IMR-90 (cell line): Measurements from ENCODE around the gene EPC2. TPM values are rescaled to one million over a fixed set of nuclear protein-coding genes. Genes with fewer than 3 reads are reported as not detected.

Experiments
- ATAC-seq: fragments of 200-7000 bp; cut with Tn5 transposase; 2 replicates; pipeline ENCODE4 v1.9.1; 2020; ENCODE audit warnings: low read depth, mild to moderate bottlenecking, moderate library complexity
- BruUV-seq: library from RNA; stranded (reverse); fragments of 400-500 nt; replicated peaks from 2 replicates; lab custom pipeline; 2021; lab: Mats Ljungman, UMichigan
- CTCF ChIA-PET: fragments of 300-600 bp; formaldehyde crosslinking; extraction: SDS; loops from one replicate; lab custom pipeline; 2021; ENCODE audit warnings: antibody characterized with exemption; lab: Yijun Ruan, JAX
- POLR2A ChIA-PET: fragments of 300-600 bp; sonication (Branson Sonifier 250); formaldehyde crosslinking; loops from one replicate; lab custom pipeline; 2022; ENCODE audit warnings: antibody characterized with exemption; ENCODE audit not compliant: unreplicated experiment; lab: Charles Lee
- DNase-seq: peaks from one replicate; pipeline ENCODE4 v3.0.0; 2013
- H2AFZ ChIP-seq: replicated peaks from 2 replicates; pipeline ENCODE3; 2013; ENCODE audit warnings: low read length, mild to moderate bottlenecking; ENCODE audit not compliant: poor library complexity
- H2AK5ac ChIP-seq: 2 replicates; pipeline ENCODE4 v1.6.1; 2013; ENCODE audit warnings: low read depth, low read length, inconsistent platforms
- H2AK9ac ChIP-seq: replicated peaks from 2 replicates; pipeline ENCODE3; 2013; ENCODE audit warnings: mild to moderate bottlenecking, low read depth, low read length, moderate library complexity; ENCODE audit not compliant: poor library complexity
- H2BK120ac ChIP-seq: 2 replicates; pipeline ENCODE4 v1.6.1; 2013; ENCODE audit warnings: low read depth, low read length, inconsistent platforms
- H2BK15ac ChIP-seq: 3 replicates; pipeline ENCODE4 v1.6.1; 2013; ENCODE audit warnings: low read depth, low read length, inconsistent platforms
- H2BK20ac ChIP-seq: 2 replicates; pipeline ENCODE4 v1.6.1; 2013; ENCODE audit warnings: low read depth, mild to moderate bottlenecking, inconsistent platforms, low read length, moderate library complexity
- H2BK5ac ChIP-seq: 2 replicates; pipeline ENCODE4 v1.6.1; 2013; ENCODE audit warnings: mild to moderate bottlenecking, low read depth, low read length, inconsistent platforms; ENCODE audit not compliant: poor library complexity, severe bottlenecking
- H3K14ac ChIP-seq: replicated peaks from 2 replicates; pipeline ENCODE4 v1.6.1; 2013; ENCODE audit warnings: low read depth, low read length, inconsistent platforms
- H3K18ac ChIP-seq: 2 replicates; pipeline ENCODE4 v1.6.1; 2013; ENCODE audit warnings: low read depth, low read length, control low read depth
- H3K23ac ChIP-seq: 2 replicates; pipeline ENCODE4 v1.6.1; 2013; ENCODE audit warnings: low read depth, low read length, inconsistent platforms
- H3K27ac ChIP-seq: 2 replicates; pipeline ENCODE4 v1.5.1; 2013; ENCODE audit warnings: mild to moderate bottlenecking, control low read depth, low read length; ENCODE audit not compliant: insufficient read depth
- H3K27me3 ChIP-seq: 2 replicates; pipeline ENCODE4 v1.6.1; 2013; ENCODE audit warnings: low read length; ENCODE audit not compliant: control insufficient read depth, insufficient read depth
- H3K36me3 ChIP-seq: 2 replicates; pipeline ENCODE4 v1.6.1; 2013; ENCODE audit warnings: low read length, mixed read lengths; ENCODE audit not compliant: control insufficient read depth, insufficient read depth
- H3K4ac ChIP-seq: 2 replicates; pipeline ENCODE4 v1.6.1; 2013; ENCODE audit warnings: low read depth, low read length, inconsistent platforms
- H3K4me1 ChIP-seq: 2 replicates; pipeline ENCODE4 v1.6.1; 2013; ENCODE audit warnings: low read length, mixed read lengths; ENCODE audit not compliant: control insufficient read depth, insufficient read depth
- H3K4me2 ChIP-seq: 2 replicates; pipeline ENCODE4 v1.6.1; 2013; ENCODE audit warnings: low read depth, mild to moderate bottlenecking, control low read depth, low read length, moderate library complexity
- H3K4me3 ChIP-seq: 2 replicates; pipeline ENCODE4 v1.5.1; 2013; ENCODE audit warnings: low read depth, mild to moderate bottlenecking, control low read depth, low read length, moderate library complexity; ENCODE audit not compliant: insufficient read depth
- H3K56ac ChIP-seq: 2 replicates; pipeline ENCODE4 v1.6.1; 2013; ENCODE audit warnings: low read length, inconsistent platforms; ENCODE audit not compliant: insufficient read depth; ENCODE audit errors: extremely low read depth
- H3K79me1 ChIP-seq, 2 experiments: 2 replicates each; pipeline ENCODE4 v1.6.1; 2013; ENCODE audit warnings: low read length in 2 of 2, inconsistent platforms in 1 of 2, low read depth in 1 of 2
- H3K9ac ChIP-seq: 2 replicates; pipeline ENCODE4 v1.6.1; 2013; ENCODE audit warnings: low read depth, low read length, control low read depth
- H3K9me1 ChIP-seq: 2 replicates; pipeline ENCODE4 v1.6.1; 2013; ENCODE audit warnings: low read length, inconsistent platforms; ENCODE audit not compliant: insufficient read depth
- H3K9me3 ChIP-seq: 2 replicates; pipeline ENCODE4 v1.6.1; 2013; ENCODE audit warnings: low read length; ENCODE audit not compliant: control insufficient read depth, insufficient read depth
- H4K20me1 ChIP-seq: 2 replicates; pipeline ENCODE4 v1.6.1; 2013; ENCODE audit warnings: low read length, inconsistent platforms; ENCODE audit not compliant: insufficient read depth
- H4K5ac ChIP-seq: 2 replicates; pipeline ENCODE4 v1.6.1; 2013; ENCODE audit warnings: mild to moderate bottlenecking, low read depth, low read length, control low read depth
- H4K8ac ChIP-seq, 2 experiments: 2 replicates each; pipeline ENCODE4 v1.6.1; 2013; ENCODE audit warnings: low read depth in 2 of 2, low read length in 2 of 2, control low read depth in 1 of 2, inconsistent platforms in 1 of 2
- H4K91ac ChIP-seq: 2 replicates; pipeline ENCODE4 v1.6.1; 2013; ENCODE audit warnings: low read depth, low read length, inconsistent platforms; ENCODE audit not compliant: insufficient read depth
- BHLHE40 ChIP-seq: fragments of 150-350 bp; IDR thresholded peaks from 2 replicates; pipeline ENCODE4 v1.6.1; 2016; ENCODE audit warnings: mild to moderate bottlenecking, low read depth, low read length
- MAFK ChIP-seq: IDR thresholded peaks from 2 replicates; pipeline ENCODE4 v1.6.1; 2012; ENCODE audit warnings: low read depth, low read length, improper control_type of control experiment
- MAZ ChIP-seq: IDR thresholded peaks from 2 replicates; pipeline ENCODE4 v1.6.1; 2012; ENCODE audit warnings: low read depth, mild to moderate bottlenecking, low read length, improper control_type of control experiment, moderate library complexity, borderline replicate concordance
- NFE2L2 ChIP-seq: fragments of 150-350 bp; IDR thresholded peaks from 2 replicates; pipeline ENCODE4 v1.6.1; 2016; ENCODE audit warnings: low read depth, mild to moderate bottlenecking, low read length
- RFX5 ChIP-seq: IDR thresholded peaks from 2 replicates; pipeline ENCODE4 v1.8.0; 2012; ENCODE audit warnings: low read depth, mild to moderate bottlenecking, low read length, moderate library complexity
- dilution Hi-C: fragments of 300-500 bp; cut with HindIII; formaldehyde crosslinking; loops from one replicate; pipeline ENCODE4 v1.14.3; 2018; ENCODE audit warnings: low sequenced_read_pairs; ENCODE audit not compliant: unreplicated experiment
- in situ Hi-C: fragments of 300-500 bp; cut with MboI; formaldehyde crosslinking; loops from 3 replicates; pipeline ENCODE4 v1.14.3; 2019; ENCODE audit warnings: low sequenced_read_pairs, inconsistent platforms, mixed read lengths
- intact Hi-C: fragments of 100-400 bp; cut with micrococcal nuclease; formaldehyde crosslinking; loops from 2 replicates; pipeline ENCODE4 v1.10.0; 2022
- polyA plus RNA-seq, 3 experiments: library from polyadenylated mRNA; depleted of rRNA; stranded (reverse); fragments of >200 nt; gene quantifications; 2 replicates each; pipeline ENCODE4 v1.2.3, GENCODE V29; 2012; ENCODE audit warnings: low replicate concordance in 1 of 3
- total RNA-seq: library from RNA; depleted of rRNA; stranded (reverse); fragments of >200 nt; gene quantifications from 2 replicates; pipeline ENCODE4 v1.2.3, GENCODE V29; 2012

Gene EPC2
- total and polyA plus RNA-seq, 2 of the 4 experiments (the other 2 are of a cell fraction) = 10.6 to 22.6 TPM

DNA sequence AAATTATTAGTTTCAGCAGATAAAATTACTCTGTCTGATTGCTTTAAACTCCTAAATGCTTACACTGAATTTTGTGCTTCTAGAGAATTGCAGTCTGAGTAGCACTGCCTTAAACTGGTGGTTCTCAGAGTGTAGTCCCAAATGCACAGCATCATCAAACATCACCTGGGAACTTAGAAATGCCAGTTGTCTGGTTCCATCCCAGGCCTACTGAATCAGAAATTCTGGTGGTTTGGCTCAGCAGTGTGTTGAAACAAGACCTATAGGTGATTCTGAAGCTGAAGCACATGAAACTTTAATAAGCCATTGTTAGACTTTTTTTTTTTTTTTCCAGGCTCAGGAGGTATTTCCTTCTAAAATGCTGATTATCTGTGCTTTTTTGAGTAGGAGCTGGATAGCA lies 22.0 kb downstream of the EPC2 start:
- Histone ChIP-seq H3K27me3 (no peaks in the 10 kb centered on the region), H4K91ac (no peak overlapping the region), H4K5ac (no peak overlapping the region), H2BK5ac (no peak overlapping the region), H2BK20ac (no peak overlapping the region), H4K8ac (no peak overlapping the region), H2BK15ac (no peak overlapping the region), H2AK5ac (no peak overlapping the region), H3K23ac (no peak overlapping the region), H2AK9ac (no peak overlapping the region), H3K4me2 (no peak overlapping the region), H3K14ac (no peak overlapping the region), H3K56ac (no peak overlapping the region), H2AFZ (no peak overlapping the region), H3K4me1 (peaks cover 2% of the 10 kb centered on the region), H3K9me1 (peaks cover 5% of the 10 kb centered on the region; the same call in 1 of the 2 replicates), H3K27ac (no peak overlapping the region), H3K4me3 (no peak overlapping the region), H3K36me3 (no peaks in the 10 kb centered on the region), H3K9me3 (no peaks in the 10 kb centered on the region), H3K18ac (no peak overlapping the region), H3K79me1 (peaks cover 19 to 55% of the 10 kb centered on the region in 2 experiments), H4K20me1 (peaks cover 49% of the 10 kb centered on the region), H2BK120ac (no peak overlapping the region), H3K9ac (no peak overlapping the region), H3K4ac (no peak overlapping the region)
- TF ChIP-seq MAFK (no peak), BHLHE40 (no peak), NFE2L2 (no peak), MAZ (no peak), RFX5 (no peak)
- intact Hi-C loops (no loop called here), in situ Hi-C loops (loop anchor here (25.0 kb wide), 1 partner anchor 896 kb away; no protein-coding TSS in a partner anchor), dilution Hi-C loops (no loop called here)
- ATAC-seq (no peak), DNase-seq (no peak)
- BruUV-seq = no TSS peak
- ChIA-PET CTCF (interaction anchor here (0.5 kb wide), 1 partner anchor 50 kb away, joined by 3 read pairs; no protein-coding TSS in a partner anchor), POLR2A (no interaction called here)
